Mucosa of rectum (tissue), 2 donors: ENCODE results near the gene CEP72.

Source experiments
- H3K27ac ChIP-seq, 2 donors: one replicate each; pipeline ENCODE4 v1.7.0; 2013; ENCODE audit warnings: inconsistent platforms in 2 of 2, low read depth in 2 of 2, low read length in 2 of 2
- H3K27me3 ChIP-seq, 2 donors: one replicate each; pipeline ENCODE4 v1.7.0; 2013; ENCODE audit warnings: low read length in 2 of 2; ENCODE audit not compliant: control insufficient read depth in 2 of 2, insufficient read depth in 2 of 2
- H3K36me3 ChIP-seq, 2 donors: one replicate each; pipeline ENCODE4 v1.7.0; 2013; ENCODE audit warnings: low read length in 2 of 2; ENCODE audit not compliant: control insufficient read depth in 2 of 2, insufficient read depth in 2 of 2
- H3K4me1 ChIP-seq, 2 donors: one replicate each; pipeline ENCODE4 v1.7.0; 2013; ENCODE audit warnings: low read length in 2 of 2, mild to moderate bottlenecking in 1 of 2; ENCODE audit not compliant: control insufficient read depth in 2 of 2, insufficient read depth in 2 of 2
- H3K4me3 ChIP-seq, 2 donors: one replicate each; pipeline ENCODE4 v1.7.0; 2013; ENCODE audit warnings: low read length in 2 of 2
- H3K9ac ChIP-seq, 2 donors: one replicate each; pipeline ENCODE4 v1.7.0; 2013; ENCODE audit warnings: low read length in 2 of 2, low read depth in 1 of 2, mild to moderate bottlenecking in 1 of 2
- H3K9me3 ChIP-seq, 2 donors: one replicate each; pipeline ENCODE4 v1.7.0; 2013; ENCODE audit warnings: low read length in 2 of 2; ENCODE audit not compliant: control insufficient read depth in 2 of 2
- donor health status: healthy.
- donor health status: Normal muscosa, but diverticular disease.

The CEP72 gene

GRCh38 chr5:611731-612486, at the start of gene CEP72:
CEP72 (plus strand) TSS chr5:612340; CDS start chr5:612362, 22 bp downstream.
- Histone ChIP-seq H3K27me3 (peaks cover 4% of the 10 kb centered on the region in 2 donors), H3K36me3 (no peaks in the 10 kb centered on the region), H3K4me1 (peaks cover 0 to 10% of the 10 kb centered on the region in 2 donors), H3K9ac (peak within 1 kb of the TSS in 1 of 2 donors; percentile 66), H3K9me3 (no peaks in the 10 kb centered on the region), H3K4me3 (peak within 1 kb of the TSS; percentile 70 to 78), H3K27ac (no peak within 1 kb of the TSS)

- Histone ChIP-seq H3K4me3 (no peak overlapping the region), H3K9ac (no peak overlapping the region), H3K27ac (no peak overlapping the region), H3K9me3 (no peaks in the 10 kb centered on the region), H3K4me1 (no peaks in the 10 kb centered on the region), H3K27me3 (peaks cover 2 to 5% of the 10 kb centered on the region in 2 donors), H3K36me3 (no peaks in the 10 kb centered on the region)
Observed at GRCh38 chr5:565782-566440, 46.2 kb upstream of the CEP72 start.

- Histone ChIP-seq H3K27ac (no peak overlapping the region), H3K36me3 (no peaks in the 10 kb centered on the region), H3K4me3 (no peak overlapping the region), H3K27me3 (peaks cover 2 to 5% of the 10 kb centered on the region in 2 donors), H3K9ac (no peak overlapping the region), H3K9me3 (no peaks in the 10 kb centered on the region), H3K4me1 (no peaks in the 10 kb centered on the region)
Observed at GRCh38 chr5:566636-567309, 45.4 kb upstream of the CEP72 start.

GRCh38 chr5:567664-568060, 44.5 kb upstream of the CEP72 start:
- Histone ChIP-seq H3K9me3 (no peaks in the 10 kb centered on the region), H3K36me3 (no peaks in the 10 kb centered on the region), H3K9ac (no peak overlapping the region), H3K4me3 (no peak overlapping the region), H3K4me1 (no peaks in the 10 kb centered on the region), H3K27ac (no peak overlapping the region), H3K27me3 (peaks cover 2 to 5% of the 10 kb centered on the region in 2 donors)

- Histone ChIP-seq H3K4me1 (no peaks in the 10 kb centered on the region), H3K9ac (no peak overlapping the region), H3K36me3 (no peaks in the 10 kb centered on the region), H3K27me3 (peaks cover 2 to 5% of the 10 kb centered on the region in 2 donors), H3K27ac (no peak overlapping the region), H3K4me3 (no peak overlapping the region), H3K9me3 (no peaks in the 10 kb centered on the region)
Observed at GRCh38 chr5:568061-568781, 43.9 kb upstream of the CEP72 start.

- Histone ChIP-seq H3K4me1 (no peaks in the 10 kb centered on the region), H3K27me3 (peaks cover 2 to 5% of the 10 kb centered on the region in 2 donors), H3K27ac (no peak overlapping the region), H3K9me3 (no peaks in the 10 kb centered on the region), H3K36me3 (no peaks in the 10 kb centered on the region), H3K9ac (no peak overlapping the region), H3K4me3 (no peak overlapping the region)
Observed at GRCh38 chr5:568809-569208, 43.3 kb upstream of the CEP72 start.

- H3K9ac ChIP-seq, result no peak overlapping the region
- H3K4me3 ChIP-seq, result no peak overlapping the region
- H3K9me3 ChIP-seq, result no peaks in the 10 kb centered on the region
- H3K36me3 ChIP-seq, result no peaks in the 10 kb centered on the region
- H3K27ac ChIP-seq, result no peak overlapping the region
- H3K4me1 ChIP-seq, result no peaks in the 10 kb centered on the region
- H3K27me3 ChIP-seq, result peaks cover 2 to 5% of the 10 kb centered on the region in 2 donors
Observed at GRCh38 chr5:569358-569867, 42.7 kb upstream of the CEP72 start.

GRCh38 chr5:569868-570361, 42.2 kb upstream of the CEP72 start:
- Histone ChIP-seq H3K9ac (no peak overlapping the region), H3K9me3 (no peaks in the 10 kb centered on the region), H3K27ac (no peak overlapping the region), H3K36me3 (no peaks in the 10 kb centered on the region), H3K4me1 (no peaks in the 10 kb centered on the region), H3K4me3 (no peak overlapping the region), H3K27me3 (peaks cover 2 to 5% of the 10 kb centered on the region in 2 donors)

GRCh38 chr5:570446-570845, 41.7 kb upstream of the CEP72 start:
- H3K9me3 ChIP-seq, result peaks cover 0 to 2% of the 10 kb centered on the region in 2 donors
- no peaks in the 10 kb centered on the region for H3K36me3 ChIP-seq
- no peak overlapping the region for H3K27ac ChIP-seq
- H3K4me1 ChIP-seq, result no peaks in the 10 kb centered on the region
- H3K9ac ChIP-seq, result no peak overlapping the region
- peaks cover 2 to 5% of the 10 kb centered on the region in 2 donors for H3K27me3 ChIP-seq
- no peak overlapping the region for H3K4me3 ChIP-seq
